K562 (cell line): Measurements from ENCODE around the gene BRINP2.

ENCODE experiments used
- CHD1 ChIP-seq: fragments of 200-600 bp; sonication (generic); IDR thresholded peaks from one replicate; pipeline ENCODE4 v1.6.1; 2012; ENCODE audit warnings: mild to moderate bottlenecking, moderate library complexity, low read length, inconsistent platforms
- CTCF ChIP-seq, 3 experiments: IDR thresholded peaks in 2 of 3; conservative IDR thresholded peaks in 1 of 3; 2 replicates each; pipeline ENCODE4 v1.5.1; 2011 to 2012; ENCODE audit warnings: low read length in 3 of 3, mild to moderate bottlenecking in 3 of 3, control low read depth in 2 of 3, improper control_type of control experiment in 1 of 3, inconsistent platforms in 1 of 3, low read depth in 1 of 3, mixed read lengths in 1 of 3, moderate library complexity in 1 of 3; ENCODE audit not compliant: insufficient read depth in 2 of 3
- EZH2 ChIP-seq: IDR thresholded peaks from 2 replicates; pipeline ENCODE4 v1.6.1; 2012; ENCODE audit warnings: low read depth, mild to moderate bottlenecking, inconsistent platforms, low read length, borderline replicate concordance
- FOXK1 ChIP-seq: sonication (generic); formaldehyde crosslinking; IDR thresholded peaks from 2 replicates; pipeline ENCODE4 v1.8.0; 2022; ENCODE audit warnings: missing genetic modification reagents, mild to moderate bottlenecking, borderline replicate concordance
- GATA2 ChIP-seq: sonication (generic); formaldehyde crosslinking; IDR thresholded peaks from 2 replicates; pipeline ENCODE4 v1.4.0; 2020; ENCODE audit warnings: mild to moderate bottlenecking, missing genetic modification reagents
- KDM1A ChIP-seq, 2 experiments: fragments of 450-650 bp; IDR thresholded peaks; 2 replicates each; pipeline ENCODE4 v1.6.1; 2016; ENCODE audit warnings: mild to moderate bottlenecking in 2 of 2
- MCM3 ChIP-seq: fragments of 450-650 bp; IDR thresholded peaks from 2 replicates; pipeline ENCODE4 v1.6.1; 2016
- MCM7 ChIP-seq, 2 experiments: fragments of 450-650 bp; IDR thresholded peaks; 2 replicates each; pipeline ENCODE4 v1.6.1; 2016 to 2018
- MEF2A ChIP-seq: IDR thresholded peaks from 2 replicates; pipeline ENCODE4 v1.6.1; 2011; ENCODE audit warnings: low read depth, mild to moderate bottlenecking, low read length, moderate library complexity; ENCODE audit not compliant: control insufficient read depth
- MEF2D ChIP-seq: conservative IDR thresholded peaks from 2 replicates; pipeline ENCODE4 v1.6.1; 2016; ENCODE audit warnings: low read depth, missing genetic modification characterization, missing compliant biosample characterization
- NR3C1 ChIP-seq: sonication (generic); formaldehyde crosslinking; IDR thresholded peaks from 2 replicates; pipeline ENCODE4 v1.8.1; 2022; ENCODE audit warnings: missing genetic modification reagents
- SMC3 ChIP-seq: conservative IDR thresholded peaks from 2 replicates; pipeline ENCODE4 v1.6.1; 2011; ENCODE audit warnings: low read depth, low read length, improper control_type of control experiment; ENCODE audit not compliant: insufficient read depth
- TARDBP ChIP-seq: fragments of 450-650 bp; IDR thresholded peaks from 2 replicates; pipeline ENCODE4 v1.6.1; 2016
- TBL1XR1 ChIP-seq, 2 experiments: IDR thresholded peaks; 2 replicates each; pipeline ENCODE4 v1.6.1; 2012; ENCODE audit warnings: improper control_type of control experiment in 2 of 2, low read length in 2 of 2, mild to moderate bottlenecking in 1 of 2

- TF ChIP-seq MCM7 (IDR thresholded peaks at IDR 0.05) (no peak), FOXK1 (CRISPR knock-in tag) (no peak), TARDBP (no peak), GATA2 (CRISPR knock-in tag) (no peak), KDM1A (IDR thresholded peaks at IDR 0.05) (no peak), CTCF (IDR thresholded peaks at IDR 0.05 in 2 of 3, conservative IDR thresholded peaks at IDR 0.05 in 1 of 3; ENCODE audit: insufficient read depth in 2 of 3, low read depth in 1 of 3, low read length in 3 of 3) (no peak), NR3C1 (no peak), MEF2D (tag) (no peak), EZH2 (no peak), CHD1 (no peak), MEF2A (no peak), MCM3 (no peak), SMC3 (no peak), TBL1XR1 (IDR thresholded peaks at IDR 0.05; ENCODE audit: low read length in 2 of 2) (no peak)
Observed at GRCh38 chr1:177239792-177240191, 69.0 kb downstream of the BRINP2 start.
